Glutamatergic neuron (in vitro differentiated cells): Measurements from ENCODE around the gene UROD. TPM values are rescaled to one million over a fixed set of nuclear protein-coding genes. Genes with fewer than 3 reads are reported as not detected.

Source experiments
- DNase-seq: peaks from one replicate; pipeline ENCODE4 v3.0.0; 2022
- H3K27ac Mint-ChIP-seq: one replicate; pipeline ENCODE4 v1.8.0; 2020; ENCODE audit warnings: mild to moderate bottlenecking, mixed read lengths, inconsistent platforms; ENCODE audit not compliant: unreplicated experiment
- H3K27me3 Mint-ChIP-seq: one replicate; pipeline ENCODE4 v1.8.0; 2020; ENCODE audit warnings: mild to moderate bottlenecking, moderate library complexity, mixed read lengths, inconsistent platforms; ENCODE audit not compliant: unreplicated experiment
- H3K36me3 Mint-ChIP-seq: one replicate; pipeline ENCODE4 v1.8.0; 2020; ENCODE audit warnings: mild to moderate bottlenecking, mixed read lengths, inconsistent platforms; ENCODE audit not compliant: unreplicated experiment
- H3K4me1 Mint-ChIP-seq: one replicate; pipeline ENCODE4 v1.8.0; 2020; ENCODE audit warnings: mild to moderate bottlenecking, low read depth, mixed read lengths, inconsistent platforms; ENCODE audit not compliant: unreplicated experiment
- H3K4me3 Mint-ChIP-seq: one replicate; pipeline ENCODE4 v1.8.0; 2020; ENCODE audit warnings: mild to moderate bottlenecking, mixed read lengths, inconsistent platforms; ENCODE audit not compliant: unreplicated experiment
- H3K9me3 Mint-ChIP-seq: one replicate; pipeline ENCODE4 v1.8.0; 2020; ENCODE audit warnings: mild to moderate bottlenecking, moderate library complexity, mixed read lengths, inconsistent platforms; ENCODE audit not compliant: unreplicated experiment
- total RNA-seq: library from RNA; stranded (reverse); fragmentation: NEBNext Ultra II Directional; extraction: Animal tissue kit (Norgen Biotek cat#: 25700); gene quantifications from one replicate; pipeline ENCODE4 v1.2.1, GENCODE V29; 2021; ENCODE audit not compliant: unreplicated experiment
- TF ChIP-seq, protein P1 (sequence below): fragments of 200-600 bp; sonication (generic); IDR thresholded peaks from one replicate; pipeline ENCODE4 v1.5.0; 2021; ENCODE audit not compliant: partially characterized antibody, unreplicated experiment

UROD gene
- total RNA-seq, 1 donor from 2014 or later, result 90.4 TPM

DNA sequence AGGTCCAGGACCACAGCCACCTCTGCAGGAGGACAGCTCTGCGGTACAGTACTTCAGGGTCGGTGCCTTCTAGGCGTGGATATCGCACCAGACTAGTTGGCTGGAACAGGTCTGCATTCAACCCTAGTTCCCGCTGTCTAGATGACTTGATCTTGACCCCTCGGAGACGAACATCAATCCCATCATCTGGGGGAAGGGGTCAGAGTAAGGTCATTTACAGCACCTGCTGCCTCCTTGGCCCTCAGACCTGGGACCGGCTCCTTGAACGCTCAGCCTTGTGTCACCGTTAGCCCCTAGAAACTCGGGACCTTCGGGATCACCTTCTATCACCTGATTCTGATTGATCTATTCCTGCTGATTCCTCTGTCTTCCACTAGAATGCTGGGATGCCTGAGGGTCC, 3.5 kb upstream of the UROD start:
- Mint-ChIP-seq H3K4me1 (peaks cover 21% of the 10 kb centered on the region), H3K27me3 (peaks cover 16% of the 10 kb centered on the region), H3K36me3 (no peaks in the 10 kb centered on the region), H3K27ac (no peak overlapping the region), H3K4me3 (no peak overlapping the region), H3K9me3 (peaks cover 13% of the 10 kb centered on the region)
- no peak for DNase-seq
- TF ChIP-seq, protein P1, sequence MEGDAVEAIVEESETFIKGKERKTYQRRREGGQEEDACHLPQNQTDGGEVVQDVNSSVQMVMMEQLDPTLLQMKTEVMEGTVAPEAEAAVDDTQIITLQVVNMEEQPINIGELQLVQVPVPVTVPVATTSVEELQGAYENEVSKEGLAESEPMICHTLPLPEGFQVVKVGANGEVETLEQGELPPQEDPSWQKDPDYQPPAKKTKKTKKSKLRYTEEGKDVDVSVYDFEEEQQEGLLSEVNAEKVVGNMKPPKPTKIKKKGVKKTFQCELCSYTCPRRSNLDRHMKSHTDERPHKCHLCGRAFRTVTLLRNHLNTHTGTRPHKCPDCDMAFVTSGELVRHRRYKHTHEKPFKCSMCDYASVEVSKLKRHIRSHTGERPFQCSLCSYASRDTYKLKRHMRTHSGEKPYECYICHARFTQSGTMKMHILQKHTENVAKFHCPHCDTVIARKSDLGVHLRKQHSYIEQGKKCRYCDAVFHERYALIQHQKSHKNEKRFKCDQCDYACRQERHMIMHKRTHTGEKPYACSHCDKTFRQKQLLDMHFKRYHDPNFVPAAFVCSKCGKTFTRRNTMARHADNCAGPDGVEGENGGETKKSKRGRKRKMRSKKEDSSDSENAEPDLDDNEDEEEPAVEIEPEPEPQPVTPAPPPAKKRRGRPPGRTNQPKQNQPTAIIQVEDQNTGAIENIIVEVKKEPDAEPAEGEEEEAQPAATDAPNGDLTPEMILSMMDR, result no peak

DNA sequence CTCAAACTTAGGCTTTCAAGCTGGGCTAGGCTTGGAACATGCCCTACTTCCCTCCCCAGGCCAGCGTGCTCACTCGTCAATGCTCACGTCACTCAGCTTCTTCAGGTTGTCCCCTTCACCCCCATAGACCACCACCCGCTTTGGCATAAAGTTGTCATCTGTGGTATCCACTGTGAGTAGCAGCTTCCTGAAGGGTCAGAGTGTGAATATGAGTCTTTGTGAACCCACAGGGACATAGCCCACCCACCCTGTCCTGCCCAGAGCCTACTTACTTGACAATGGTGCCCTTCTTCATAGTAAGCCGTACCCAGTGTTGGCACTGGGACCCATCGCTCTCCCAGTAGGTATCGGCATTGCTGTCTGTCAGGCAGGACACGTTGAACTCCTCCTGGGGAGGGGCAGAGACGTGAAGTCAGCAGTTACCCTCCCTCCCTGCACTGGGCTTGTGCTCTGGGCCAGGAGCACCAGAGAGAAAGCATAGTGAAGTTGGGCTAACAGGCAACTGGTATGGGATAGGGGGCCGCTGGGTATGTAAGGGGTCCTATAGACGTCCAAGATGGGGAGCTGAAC, 2.7 kb upstream of the UROD start:
- H3K4me3 Mint-ChIP-seq, result peak overlapping the region; percentile 96
- H3K4me1 Mint-ChIP-seq, result peaks cover 24% of the 10 kb centered on the region
- H3K36me3 Mint-ChIP-seq, result no peaks in the 10 kb centered on the region
- TF ChIP-seq, protein P1, result no peak
- peaks cover 16% of the 10 kb centered on the region for H3K27me3 Mint-ChIP-seq
- no peak for DNase-seq
- peaks cover 13% of the 10 kb centered on the region for H3K9me3 Mint-ChIP-seq
- no peak overlapping the region for H3K27ac Mint-ChIP-seq

DNA sequence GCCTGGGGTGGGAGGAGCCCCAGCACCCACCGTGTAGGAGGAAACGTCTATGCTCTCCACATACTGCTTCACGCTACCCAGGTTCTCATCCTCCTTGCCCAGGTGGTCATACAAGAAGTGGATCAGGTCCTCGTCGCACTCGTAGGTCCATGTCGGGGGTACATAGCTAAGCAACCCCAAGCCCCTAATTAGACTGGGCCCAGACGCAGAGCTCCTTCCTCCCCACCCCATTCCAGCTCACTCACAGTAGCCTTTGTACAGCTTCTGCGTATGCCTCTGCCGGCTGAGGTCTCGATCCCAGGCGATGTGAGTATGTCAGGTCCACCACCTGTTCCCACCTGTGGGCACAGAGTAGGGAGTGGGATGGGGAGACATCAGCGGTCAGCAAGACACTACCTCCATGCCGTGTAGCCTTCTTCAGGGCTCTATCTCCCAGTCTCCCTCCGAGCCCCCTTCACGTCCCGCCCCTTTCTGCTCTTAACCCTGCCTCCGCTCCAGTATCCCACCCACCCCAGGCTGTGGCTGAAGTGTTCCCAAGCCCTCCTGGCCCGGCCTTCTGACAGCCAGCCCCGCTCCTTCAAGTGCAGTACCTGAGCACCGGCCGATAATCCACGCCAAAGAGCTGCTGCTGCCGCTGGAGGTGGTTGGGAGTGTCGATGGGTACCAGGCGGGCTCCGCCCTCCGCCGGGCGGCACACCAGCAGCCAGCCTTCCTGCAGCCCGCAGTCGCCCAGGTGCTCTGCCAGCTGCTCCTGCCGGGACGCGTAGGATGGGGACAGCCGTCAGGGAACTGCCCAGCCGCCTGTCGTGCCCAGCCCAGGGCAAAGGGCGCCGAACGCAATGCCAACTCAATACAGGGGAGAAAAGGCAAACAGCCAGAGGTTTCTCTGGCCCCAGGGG, 1.8 kb upstream of the UROD start:
- Mint-ChIP-seq H3K27me3 (peaks cover 12% of the 10 kb centered on the region), H3K9me3 (peaks cover 13% of the 10 kb centered on the region), H3K27ac (peak overlapping the region; percentile 82), H3K36me3 (no peaks in the 10 kb centered on the region), H3K4me3 (peak overlapping the region; percentile 96), H3K4me1 (peaks cover 29% of the 10 kb centered on the region)
- TF ChIP-seq, protein P1, result no peak
- DNase-seq, result peak; percentile 52

DNA sequence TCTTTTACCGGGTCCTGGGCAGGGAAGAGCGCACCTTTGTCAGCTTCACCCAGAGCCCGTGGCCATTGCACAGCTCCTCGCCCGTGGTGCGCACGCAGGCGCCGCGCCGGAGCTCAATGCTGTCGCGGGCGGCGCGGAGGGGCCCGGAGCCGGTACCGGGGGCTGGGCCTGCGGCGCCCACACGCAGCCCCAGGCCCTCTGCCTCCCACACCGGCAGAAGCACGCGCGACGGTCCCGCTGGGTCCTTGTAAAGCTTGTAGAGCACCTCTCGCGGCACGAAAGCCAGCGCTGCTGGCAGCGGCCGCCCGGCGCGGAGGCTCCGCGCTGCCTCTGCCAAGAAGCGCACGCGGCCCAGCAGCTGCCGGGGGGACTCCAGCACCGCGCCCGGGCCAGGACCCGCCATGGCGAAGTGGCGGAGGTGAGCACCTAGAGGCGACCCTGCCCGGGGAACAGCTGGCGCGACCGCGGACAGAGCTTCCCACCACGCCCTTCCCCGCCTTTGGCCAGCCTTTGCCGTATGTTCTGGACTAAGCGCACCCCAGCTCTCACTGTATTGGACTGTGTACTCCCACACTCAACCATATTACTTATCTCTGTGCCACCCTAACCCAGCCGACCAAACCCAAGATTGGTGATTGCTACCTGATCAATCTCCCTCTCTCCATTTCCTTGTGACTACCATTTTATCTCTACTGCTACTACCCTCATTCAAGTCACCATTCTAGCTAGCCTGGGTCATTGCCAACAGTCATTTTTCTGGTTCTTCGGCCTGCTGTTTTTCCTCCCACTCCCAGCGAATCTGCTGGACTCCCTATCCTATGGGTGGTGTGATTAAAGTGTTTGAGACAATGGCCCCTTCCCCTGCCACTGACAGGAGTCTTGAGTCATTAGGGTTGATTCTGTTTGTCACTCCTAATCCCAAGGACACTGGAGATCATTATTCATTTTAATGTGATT, 921 bp upstream of the UROD start, which contains the start of gene HECTD3:
HECTD3 (minus strand) TSS at position 470 of the 957 bp plus-strand sequence; CDS start at position 403, 67 bp downstream.
- peak within 1 kb of the TSS; percentile 96 for H3K4me3 Mint-ChIP-seq
- H3K27ac Mint-ChIP-seq, result peak within 1 kb of the TSS; percentile 89
- no peaks in the 10 kb centered on the region for H3K36me3 Mint-ChIP-seq
- peak; percentile 83 for DNase-seq
- H3K4me1 Mint-ChIP-seq, result peaks cover 29% of the 10 kb centered on the region
- H3K9me3 Mint-ChIP-seq, result peaks cover 13% of the 10 kb centered on the region
- TF ChIP-seq, protein P1, result no peak
- H3K27me3 Mint-ChIP-seq, result peaks cover 12% of the 10 kb centered on the region
